CD4-positive, CD25-positive, alpha-beta regulatory T cell (primary cell): ENCODE measurements around the gene SNTG2. TPM values are rescaled to one million over a fixed set of nuclear protein-coding genes. Genes with fewer than 3 reads are reported as not detected.

Experiments
- ATAC-seq, 2 donors: fragments of 150-1000 bp; cut with Tn5 transposase; one replicate each; pipeline ENCODE4 v1.10.0; 2021; ENCODE audit warnings: low read depth in 2 of 2, moderate number of reproducible peaks in 2 of 2, moderate library complexity in 1 of 2
- DNase-seq, 3 donors: peaks; one replicate each; pipeline versions ENCODE4 v3.0.0 to v3.0.0-alpha.2; 2012 to 2022; ENCODE audit warnings: mixed read lengths in 1 of 3
- H3K27ac ChIP-seq: one replicate; pipeline ENCODE4 v1.7.0; 2013; ENCODE audit warnings: mild to moderate bottlenecking, low read length; ENCODE audit not compliant: insufficient read depth, poor library complexity, severe bottlenecking
- H3K27me3 ChIP-seq: one replicate; pipeline ENCODE4 v1.7.0; 2013; ENCODE audit warnings: low read length; ENCODE audit not compliant: control insufficient read depth, insufficient read depth
- H3K36me3 ChIP-seq: one replicate; pipeline ENCODE4 v1.7.0; 2013; ENCODE audit warnings: mild to moderate bottlenecking, low read length, moderate library complexity; ENCODE audit not compliant: control insufficient read depth, insufficient read depth
- H3K4me1 ChIP-seq: 2 replicates; pipeline ENCODE4 v1.7.0; 2013; ENCODE audit warnings: mild to moderate bottlenecking, low read length; ENCODE audit not compliant: insufficient read depth, control insufficient read depth, poor library complexity, severe bottlenecking
- H3K4me3 ChIP-seq: one replicate; pipeline ENCODE4 v1.7.0; 2013; ENCODE audit warnings: low read depth, mild to moderate bottlenecking, low read length, moderate library complexity
- H3K9me3 ChIP-seq, 2 experiments: 1 replicate in 1 of 2; 2 replicates in 1 of 2; pipeline ENCODE4 v1.7.0; 2013; ENCODE audit warnings: low read length in 2 of 2, mild to moderate bottlenecking in 1 of 2, moderate library complexity in 1 of 2; ENCODE audit not compliant: control insufficient read depth in 2 of 2
- H3K27ac Mint-ChIP-seq, 3 donors: one replicate each; pipeline ENCODE4 v1.8.0; 2020 to 2022; ENCODE audit warnings: mild to moderate bottlenecking in 3 of 3, mixed read lengths in 3 of 3, moderate library complexity in 2 of 3
- H3K27me3 Mint-ChIP-seq: one replicate; pipeline ENCODE4 v1.8.0; 2022; ENCODE audit warnings: mild to moderate bottlenecking, mixed read lengths
- H3K36me3 Mint-ChIP-seq: one replicate; pipeline ENCODE4 v1.8.0; 2020; ENCODE audit warnings: mixed read lengths
- H3K4me1 Mint-ChIP-seq, 4 donors: one replicate each; pipeline ENCODE4 v1.8.0; 2020 to 2022; ENCODE audit warnings: mixed read lengths in 4 of 4, mild to moderate bottlenecking in 1 of 4
- H3K4me3 Mint-ChIP-seq, 4 donors: one replicate each; pipeline ENCODE4 v1.8.0; 2020 to 2022; ENCODE audit warnings: mild to moderate bottlenecking in 4 of 4, mixed read lengths in 4 of 4, moderate library complexity in 3 of 4
- H3K9me3 Mint-ChIP-seq, 7 donors: one replicate each; pipeline ENCODE4 v1.8.0; 2020 to 2022; ENCODE audit warnings: mixed read lengths in 7 of 7, mild to moderate bottlenecking in 3 of 7, moderate library complexity in 2 of 7
- polyA plus RNA-seq, 4 donors: library from polyadenylated mRNA; unstranded; fragments of 300-500 nt; fragmentation: Illumina TruSeq; gene quantifications; one replicate each; pipeline ENCODE4 v1.2.3, GENCODE V29; 2021
- total RNA-seq: library from RNA; stranded (reverse); gene quantifications from one replicate; pipeline ENCODE4 v1.2.3, GENCODE V29; 2022

Gene SNTG2
- total and polyA plus RNA-seq, 5 donors from 2014 or later, result 0.64 TPM; not detected in 4

- Histone ChIP-seq H3K27ac (no peak overlapping the region), H3K9me3 (no peaks in the 10 kb centered on the region), H3K4me1 (no peaks in the 10 kb centered on the region), H3K27me3 (no peaks in the 10 kb centered on the region), H3K36me3 (no peaks in the 10 kb centered on the region), H3K4me3 (no peak overlapping the region)
- Mint-ChIP-seq H3K4me3 (no peak overlapping the region), H3K27me3 (no peaks in the 10 kb centered on the region), H3K36me3 (no peaks in the 10 kb centered on the region), H3K4me1 (no peaks in the 10 kb centered on the region), H3K9me3 (peaks cover 0 to 1% (median 0%) of the 10 kb centered on the region in 7 donors), H3K27ac (no peak overlapping the region)
- ATAC-seq (no peak), DNase-seq (no peak)
These were observed 286.0 kb downstream of the SNTG2 start for GRCh38 chr2:1236606-1237005.

- H3K27me3 Mint-ChIP-seq, result no peaks in the 10 kb centered on the region
- no peaks in the 10 kb centered on the region for H3K4me1 Mint-ChIP-seq
- Histone ChIP-seq H3K36me3 (no peaks in the 10 kb centered on the region), H3K4me3 (no peak overlapping the region), H3K9me3 (no peaks in the 10 kb centered on the region), H3K4me1 (no peaks in the 10 kb centered on the region), H3K27me3 (no peaks in the 10 kb centered on the region), H3K27ac (no peak overlapping the region)
- ATAC-seq (no peak), DNase-seq (no peak)
- H3K4me3 Mint-ChIP-seq, result no peak overlapping the region
- H3K9me3 Mint-ChIP-seq, result peaks cover 0 to 1% (median 0%) of the 10 kb centered on the region in 7 donors
- H3K36me3 Mint-ChIP-seq, result no peaks in the 10 kb centered on the region
- H3K27ac Mint-ChIP-seq, result no peak overlapping the region
These were observed 287.1 kb downstream of the SNTG2 start for GRCh38 chr2:1237783-1238182.

GRCh38 chr2:1238598-1239138 lies 288.0 kb downstream of the SNTG2 start:
- ATAC-seq (no peak), DNase-seq (no peak)
- H3K4me3 Mint-ChIP-seq, result no peak overlapping the region

GRCh38 chr2:1245193-1245592 lies 294.5 kb downstream of the SNTG2 start:
- H3K9me3 ChIP-seq, result no peaks in the 10 kb centered on the region
- no peaks in the 10 kb centered on the region for H3K36me3 Mint-ChIP-seq
- DNase-seq, result no peak
- no peak overlapping the region for H3K4me3 Mint-ChIP-seq
- peaks cover 0 to 1% (median 0%) of the 10 kb centered on the region in 7 donors for H3K9me3 Mint-ChIP-seq
- no peaks in the 10 kb centered on the region for H3K27me3 ChIP-seq
- H3K27ac Mint-ChIP-seq, result no peak overlapping the region
- H3K27ac ChIP-seq, result no peak overlapping the region
- H3K4me3 ChIP-seq, result no peak overlapping the region
- H3K36me3 ChIP-seq, result no peaks in the 10 kb centered on the region
- peaks cover under 1% of the 10 kb centered on the region for H3K27me3 Mint-ChIP-seq
- no peaks in the 10 kb centered on the region for H3K4me1 ChIP-seq
- no peaks in the 10 kb centered on the region for H3K4me1 Mint-ChIP-seq
- no peak for ATAC-seq

More at GRCh38 chr2:1238598-1239138, 288.0 kb downstream of the SNTG2 start:
- Histone ChIP-seq H3K27me3 (no peaks in the 10 kb centered on the region), H3K4me3 (no peak overlapping the region), H3K27ac (no peak overlapping the region), H3K36me3 (no peaks in the 10 kb centered on the region), H3K4me1 (no peaks in the 10 kb centered on the region), H3K9me3 (no peaks in the 10 kb centered on the region)
- Mint-ChIP-seq H3K9me3 (peaks cover 0 to 3% (median 0%) of the 10 kb centered on the region in 7 donors), H3K36me3 (no peaks in the 10 kb centered on the region), H3K27ac (no peak overlapping the region), H3K4me1 (no peaks in the 10 kb centered on the region), H3K27me3 (no peaks in the 10 kb centered on the region)

GRCh38 chr2:1246239-1246638 lies 295.6 kb downstream of the SNTG2 start:
- Histone ChIP-seq H3K4me3 (no peak overlapping the region), H3K36me3 (no peaks in the 10 kb centered on the region), H3K9me3 (no peaks in the 10 kb centered on the region), H3K27ac (no peak overlapping the region), H3K4me1 (no peaks in the 10 kb centered on the region), H3K27me3 (no peaks in the 10 kb centered on the region)
- Mint-ChIP-seq H3K36me3 (no peaks in the 10 kb centered on the region), H3K27ac (no peak overlapping the region), H3K4me1 (no peaks in the 10 kb centered on the region), H3K27me3 (peaks cover 4% of the 10 kb centered on the region), H3K9me3 (peaks cover 0 to 1% (median 0%) of the 10 kb centered on the region in 7 donors), H3K4me3 (no peak overlapping the region)
- no peak for ATAC-seq
- DNase-seq, result no peak

- no peak overlapping the region for H3K4me3 ChIP-seq
- H3K27ac Mint-ChIP-seq, result no peak overlapping the region
- no peaks in the 10 kb centered on the region for H3K4me1 ChIP-seq
- H3K27me3 Mint-ChIP-seq, result peaks cover 4% of the 10 kb centered on the region
- no peak overlapping the region for H3K27ac ChIP-seq
- no peaks in the 10 kb centered on the region for H3K9me3 ChIP-seq
- ATAC-seq, result no peak
- no peaks in the 10 kb centered on the region for H3K36me3 ChIP-seq
- DNase-seq, result no peak
- H3K4me3 Mint-ChIP-seq, result no peak overlapping the region
- no peaks in the 10 kb centered on the region for H3K27me3 ChIP-seq
- H3K9me3 Mint-ChIP-seq, result peaks cover 0 to 1% (median 0%) of the 10 kb centered on the region in 7 donors
- H3K36me3 Mint-ChIP-seq, result no peaks in the 10 kb centered on the region
- no peaks in the 10 kb centered on the region for H3K4me1 Mint-ChIP-seq
These were observed 296.3 kb downstream of the SNTG2 start for GRCh38 chr2:1246991-1247390.

- Mint-ChIP-seq H3K27ac (no peak overlapping the region), H3K36me3 (no peaks in the 10 kb centered on the region), H3K9me3 (peaks cover 0 to 1% (median 0%) of the 10 kb centered on the region in 7 donors)
These were observed 297.5 kb downstream of the SNTG2 start for GRCh38 chr2:1248187-1248586.

GRCh38 chr2:1249897-1250687 lies 299.4 kb downstream of the SNTG2 start:
- Mint-ChIP-seq H3K4me3 (no peak overlapping the region), H3K9me3 (no peaks in the 10 kb centered on the region), H3K27me3 (peaks cover 4% of the 10 kb centered on the region), H3K27ac (no peak overlapping the region), H3K36me3 (no peaks in the 10 kb centered on the region), H3K4me1 (peaks cover 0 to 5% (median 0%) of the 10 kb centered on the region in 4 donors)
- H3K4me1 ChIP-seq, result no peaks in the 10 kb centered on the region
- ATAC-seq (no peak), DNase-seq (no peak)
- no peak overlapping the region for H3K4me3 ChIP-seq
- no peaks in the 10 kb centered on the region for H3K9me3 ChIP-seq
- H3K36me3 ChIP-seq, result no peaks in the 10 kb centered on the region
- H3K27ac ChIP-seq, result no peak overlapping the region
- no peaks in the 10 kb centered on the region for H3K27me3 ChIP-seq

More at GRCh38 chr2:1248187-1248586, 297.5 kb downstream of the SNTG2 start:
- ATAC-seq (no peak), DNase-seq (no peak)
- Mint-ChIP-seq H3K4me1 (peaks cover 0 to under 1% (median 0%) of the 10 kb centered on the region in 4 donors), H3K27me3 (peaks cover 4% of the 10 kb centered on the region), H3K4me3 (no peak overlapping the region)
- no peak overlapping the region for H3K4me3 ChIP-seq
- H3K4me1 ChIP-seq, result no peaks in the 10 kb centered on the region
- H3K36me3 ChIP-seq, result no peaks in the 10 kb centered on the region
- no peak overlapping the region for H3K27ac ChIP-seq
- H3K9me3 ChIP-seq, result no peaks in the 10 kb centered on the region
- H3K27me3 ChIP-seq, result no peaks in the 10 kb centered on the region
